Measurements from ENCODE around the gene POU2F3.

POU2F3 gene

GRCh38 chr11:120231963-120232362, 8.0 kb upstream of the POU2F3 start:
- no peak overlapping the region for H3K4me3 ChIP-seq (ENCODE audit: low read depth, low read length)
- TF ChIP-seq CTCF (IDR thresholded peaks at IDR 0.05; ENCODE audit: borderline replicate concordance, insufficient read depth, low read depth, low read length) = no peak

- no peak for TF ChIP-seq CTCF (IDR thresholded peaks at IDR 0.05; ENCODE audit: borderline replicate concordance, insufficient read depth, low read depth, low read length)
- H3K4me3 ChIP-seq (ENCODE audit: low read depth, low read length) = no peak overlapping the region
These were observed 6.6 kb upstream of the POU2F3 start for GRCh38 chr11:120233207-120233803.

- no peak overlapping the region for H3K4me3 ChIP-seq (ENCODE audit: low read depth, low read length)
- peak; percentile 92 for TF ChIP-seq CTCF (IDR thresholded peaks at IDR 0.05; ENCODE audit: borderline replicate concordance, insufficient read depth, low read depth, low read length)
These were observed 4.8 kb upstream of the POU2F3 start for GRCh38 chr11:120235024-120235628.

GRCh38 chr11:120236169-120237107, 3.5 kb upstream of the POU2F3 start:
- TF ChIP-seq CTCF (IDR thresholded peaks at IDR 0.05; ENCODE audit: borderline replicate concordance, insufficient read depth, low read depth, low read length) = no peak
- no peak overlapping the region for H3K4me3 ChIP-seq (ENCODE audit: low read depth, low read length)

- TF ChIP-seq CTCF (IDR thresholded peaks at IDR 0.05; ENCODE audit: borderline replicate concordance, insufficient read depth, low read depth, low read length) = no peak
- no peak overlapping the region for H3K4me3 ChIP-seq (ENCODE audit: low read depth, low read length)
These were observed 846 bp upstream of the POU2F3 start for GRCh38 chr11:120238968-120239620.

- H3K4me3 ChIP-seq (ENCODE audit: low read depth, low read length) = no peak overlapping the region
- no peak for TF ChIP-seq CTCF (IDR thresholded peaks at IDR 0.05; ENCODE audit: borderline replicate concordance, insufficient read depth, low read depth, low read length)
These were observed 926 bp downstream of the POU2F3 start for GRCh38 chr11:120240866-120241265.

Data from GM12875 (cell line).